Measurements from ENCODE around the gene ZNF778. TPM values are rescaled to one million over a fixed set of nuclear protein-coding genes. Genes with fewer than 3 reads are reported as not detected.

ZNF778 gene
- total RNA-seq, 1 experiment from 2014 or later = 16.4 TPM

GRCh38 chr16:89269805-89270665 is 52.5 kb downstream of the ZNF778 start:
- H2AFZ ChIP-seq (ENCODE audit: low read length) = no peak overlapping the region
- no peaks in the 10 kb centered on the region for H3K23me2 ChIP-seq (ENCODE audit: insufficient read length, low read depth, low read length, poor library complexity, severe bottlenecking)
- H3K27ac Mint-ChIP-seq = peak overlapping the region in 1 of 3 experiments; percentile 83; a peak in 2 of 7 replicates
- H3K9me3 ChIP-seq (ENCODE audit: control insufficient read depth, low read depth, low read length) = no peaks in the 10 kb centered on the region
- no peaks in the 10 kb centered on the region; the same call in 1 of the 2 replicates for H3K27me3 Mint-ChIP-seq (ENCODE audit: low read depth)
- H3K9me3 Mint-ChIP-seq = no peaks in the 10 kb centered on the region
- WGBS (ENCODE audit: extremely low coverage, insufficient read length, low lambda C conversion rate) = no CpG with 5 or more reads among the region's 27 CpGs
- no peak overlapping the region for H3K4me2 ChIP-seq (ENCODE audit: insufficient read depth, insufficient read length, low read length)
- H2BK12ac ChIP-seq (ENCODE audit: insufficient read length, low read depth, low read length) = no peak overlapping the region
- H3K56ac ChIP-seq (ENCODE audit: insufficient read length, low read depth, low read length) = no peak overlapping the region
- H3K36me3 Mint-ChIP-seq (ENCODE audit: insufficient read depth in 1 of 3, low read depth in 3 of 3) = peaks cover 20 to 74% (median 69%) of the 10 kb centered on the region in 3 experiments
- no peaks in the 10 kb centered on the region for H3K4me1 Mint-ChIP-seq
- H3K27ac ChIP-seq (ENCODE audit: insufficient read length, low read depth, low read length) = no peak overlapping the region
- H3K18ac ChIP-seq (ENCODE audit: insufficient read length, low read depth, low read length) = no peak overlapping the region
- H3K9ac ChIP-seq (ENCODE audit: extremely low read depth, insufficient read length, low read length) = no peak overlapping the region
- H3K79me1 ChIP-seq (ENCODE audit: insufficient read depth, low read depth, low read length, poor library complexity, severe bottlenecking) = no peaks in the 10 kb centered on the region
- no peak overlapping the region for H2BK120ac ChIP-seq (ENCODE audit: low read depth, low read length, poor library complexity, severe bottlenecking)
- H3K27me3 ChIP-seq (ENCODE audit: insufficient read depth, low read length) = no peaks in the 10 kb centered on the region
- no peak for TF ChIP-seq CTCF (conservative IDR thresholded peaks at IDR 0.05)
- H3K4me3 Mint-ChIP-seq = no peak overlapping the region
- H3K79me2 ChIP-seq (ENCODE audit: insufficient read depth, low read length) = no peaks in the 10 kb centered on the region
- H3K23ac ChIP-seq (ENCODE audit: insufficient read length, low read depth, low read length) = no peak overlapping the region
- no peaks in the 10 kb centered on the region for H4K20me1 ChIP-seq (ENCODE audit: control insufficient read depth, insufficient read depth, insufficient read length)
- no peak overlapping the region for H4K8ac ChIP-seq (replicated peaks; ENCODE audit: insufficient read length, low read depth, low read length)
- H4K5ac ChIP-seq (ENCODE audit: insufficient read length, low read depth, low read length) = no peak overlapping the region
- no peak overlapping the region for H4K91ac ChIP-seq (ENCODE audit: insufficient read length, low read depth, low read length)
- DNase-seq = peak; percentile 25
- no peaks in the 10 kb centered on the region for H3K4me1 ChIP-seq (ENCODE audit: insufficient read depth, low read length)
- H3T11ph ChIP-seq (ENCODE audit: low read length) = no peak overlapping the region
- H2AK5ac ChIP-seq (ENCODE audit: insufficient read length, low read length) = no peak overlapping the region
- H3K4ac ChIP-seq (ENCODE audit: low read depth, low read length) = no peak overlapping the region
- H2BK15ac ChIP-seq (ENCODE audit: low read depth, low read length) = no peak overlapping the region; the same call in 1 of the 2 replicates
- H3K14ac ChIP-seq (ENCODE audit: insufficient read depth, low read length) = no peak overlapping the region
- H2BK20ac ChIP-seq (ENCODE audit: low read depth, low read length, poor library complexity, severe bottlenecking) = no peak overlapping the region
- no peak overlapping the region for H2BK5ac ChIP-seq (ENCODE audit: insufficient read length, low read length)
